Neural cell (in vitro differentiated cells): ENCODE results near the gene ADRA2A. TPM values are rescaled to one million over a fixed set of nuclear protein-coding genes. Genes with fewer than 3 reads are reported as not detected.

Experiments used
- H2AFZ ChIP-seq: fragments of 200-600, 300-800 bp; sonication (generic), shearing (Covaris generic); 2 replicates; pipeline ENCODE4 v1.6.0; 2014; ENCODE audit warnings: low read depth, mild to moderate bottlenecking, antibody characterized with exemption, low read length, moderate library complexity
- H3F3A ChIP-seq: fragments of 200-600 bp; shearing (Covaris generic); 2 replicates; pipeline ENCODE4 v1.6.1; 2016; ENCODE audit warnings: mild to moderate bottlenecking, moderate library complexity, mixed read lengths, antibody characterized with exemption, low read length; ENCODE audit not compliant: insufficient read depth, poor library complexity, severe bottlenecking
- H3K27ac ChIP-seq: fragments of 200-600, 300-800 bp; sonication (generic), shearing (Covaris generic); 2 replicates; pipeline ENCODE4 v1.5.1; 2014; ENCODE audit warnings: mild to moderate bottlenecking, low read length, moderate library complexity
- H3K27me3 ChIP-seq: fragments of 300-800, 200-600 bp; sonication (generic), shearing (Covaris generic); 2 replicates; pipeline ENCODE4 v1.6.0; 2014; ENCODE audit warnings: mild to moderate bottlenecking, low read depth, low read length, moderate library complexity; ENCODE audit not compliant: insufficient read depth
- H3K36me3 ChIP-seq: fragments of 300-800, 200-600 bp; sonication (generic), shearing (Covaris generic); 2 replicates; pipeline ENCODE4 v1.5.1; 2014; ENCODE audit warnings: mild to moderate bottlenecking, antibody characterized with exemption, low read length, moderate library complexity; ENCODE audit not compliant: insufficient read depth
- H3K4me2 ChIP-seq: fragments of 300-800, 200-600 bp; sonication (generic), shearing (Covaris generic); 2 replicates; pipeline ENCODE4 v1.6.0; 2014; ENCODE audit warnings: mild to moderate bottlenecking, low read length
- H3K4me3 ChIP-seq: fragments of 300-800, 200-600 bp; sonication (generic), shearing (Covaris generic); 2 replicates; pipeline ENCODE4 v1.5.1; 2014; ENCODE audit warnings: mild to moderate bottlenecking, low read length, moderate library complexity
- H3K79me2 ChIP-seq: fragments of 200-600 bp; shearing (Covaris generic); replicated peaks from 2 replicates; pipeline ENCODE4 v1.6.0; 2014; ENCODE audit warnings: mild to moderate bottlenecking, low read length, moderate library complexity; ENCODE audit not compliant: insufficient read depth
- H3K9ac ChIP-seq: fragments of 300-800, 200-600 bp; sonication (generic), shearing (Covaris generic); 2 replicates; pipeline ENCODE4 v1.6.1; 2016; ENCODE audit warnings: mild to moderate bottlenecking, low read length, mixed read lengths
- H3K9me2 ChIP-seq: fragments of 200-600 bp; shearing (Covaris generic); 2 replicates; pipeline ENCODE4 v1.6.1; 2016; ENCODE audit warnings: mild to moderate bottlenecking, low read length, mixed read lengths; ENCODE audit not compliant: insufficient read depth
- H3K9me3 ChIP-seq: fragments of 200-600, 300-800 bp; sonication (generic), shearing (Covaris generic); 2 replicates; pipeline ENCODE4 v1.6.1; 2016; ENCODE audit warnings: mild to moderate bottlenecking, mixed run types, low read length, moderate library complexity, mixed read lengths
- H4K20me1 ChIP-seq: fragments of 200-600 bp; shearing (Covaris generic); 2 replicates; pipeline ENCODE4 v1.6.1; 2016; ENCODE audit warnings: mild to moderate bottlenecking, mixed run types; ENCODE audit not compliant: insufficient read depth
- EP300 ChIP-seq: fragments of 450-650 bp; conservative IDR thresholded peaks from 2 replicates; pipeline ENCODE4 v1.6.1; 2014; ENCODE audit warnings: antibody characterized with exemption, mild to moderate bottlenecking, moderate library complexity; ENCODE audit not compliant: poor library complexity, severe bottlenecking
- EZH2 ChIP-seq: fragments of 200-600, 300-800 bp; shearing (Covaris generic), sonication (generic); IDR thresholded peaks from 2 replicates; pipeline ENCODE4 v1.6.1; 2014; ENCODE audit warnings: antibody characterized with exemption, low read length, borderline replicate concordance, mild to moderate bottlenecking; ENCODE audit not compliant: insufficient read depth, poor library complexity, severe bottlenecking
- MXI1 ChIP-seq: fragments of 450-650 bp; conservative IDR thresholded peaks from 2 replicates; pipeline ENCODE4 v1.6.1; 2014; ENCODE audit warnings: antibody characterized with exemption, mild to moderate bottlenecking; ENCODE audit not compliant: poor library complexity, severe bottlenecking
- POLR2AphosphoS5 ChIP-seq: IDR thresholded peaks from 2 replicates; pipeline ENCODE4 v1.6.1; 2012
- RAD21 ChIP-seq: fragments of 450-650 bp; conservative IDR thresholded peaks from 2 replicates; pipeline ENCODE4 v1.6.1; 2014; ENCODE audit warnings: antibody characterized with exemption, mild to moderate bottlenecking, moderate library complexity
- SMC3 ChIP-seq: fragments of 450-650 bp; conservative IDR thresholded peaks from 2 replicates; pipeline ENCODE4 v1.6.1; 2014; ENCODE audit warnings: antibody characterized with exemption, mild to moderate bottlenecking, moderate library complexity; ENCODE audit not compliant: poor library complexity
- TAF1 ChIP-seq: IDR thresholded peaks from 2 replicates; pipeline ENCODE4 v1.6.1; 2012; ENCODE audit warnings: low read depth
- polyA plus RNA-seq: library from polyadenylated mRNA; depleted of rRNA; stranded (reverse); fragments of >200 nt; gene quantifications from 2 replicates; pipeline ENCODE4 v1.2.3, GENCODE V29; 2014
- TF ChIP-seq, protein P1 (sequence below): IDR thresholded peaks from 2 replicates; pipeline ENCODE4 v1.6.1; 2012; ENCODE audit warnings: borderline replicate concordance
- TF ChIP-seq, protein P2 (sequence below): fragments of 450-650 bp; IDR thresholded peaks from 2 replicates; pipeline ENCODE4 v1.5.1; 2014; ENCODE audit warnings: antibody characterized with exemption, mild to moderate bottlenecking, moderate library complexity; ENCODE audit not compliant: poor library complexity, severe bottlenecking

The ADRA2A gene
- polyA plus RNA-seq, 1 donor from 2014 or later, result 2.5 TPM

DNA sequence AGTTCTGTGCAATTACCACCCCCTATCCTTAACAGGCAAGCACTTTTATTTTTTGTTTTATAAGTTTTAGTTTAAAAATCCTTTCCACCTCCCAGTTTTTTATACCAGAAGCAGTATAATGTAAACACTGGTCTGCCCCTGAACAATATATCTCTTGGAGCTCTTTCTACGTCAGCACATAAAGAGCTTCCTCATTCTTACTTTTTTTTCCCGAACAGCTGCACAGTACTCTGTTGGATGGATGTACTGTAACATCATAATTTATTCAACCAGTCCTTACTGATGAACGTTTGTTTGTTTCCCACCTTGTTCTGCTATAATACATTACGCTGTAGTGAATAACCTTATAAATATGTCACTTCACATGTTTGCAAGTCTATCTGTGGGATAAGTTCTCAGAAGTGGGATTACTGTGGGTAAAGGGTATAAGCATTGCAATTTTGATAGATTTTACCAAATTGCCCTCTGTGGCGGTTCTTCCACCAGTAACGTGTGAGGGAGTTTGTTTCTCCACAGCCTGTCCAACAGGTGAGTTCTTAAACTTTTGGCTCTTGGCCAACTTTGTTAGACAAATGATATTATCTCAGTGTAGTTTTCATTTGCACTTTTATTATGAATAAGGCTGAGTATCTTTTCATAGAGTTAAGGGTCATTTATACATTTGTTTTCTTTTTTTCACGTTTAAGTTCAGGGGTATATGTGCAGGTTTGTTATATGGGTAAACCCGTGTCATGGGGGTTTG is 32.8 kb downstream of the ADRA2A start:
- H3K9me3 ChIP-seq, result no peaks in the 10 kb centered on the region
- no peaks in the 10 kb centered on the region for H3K27me3 ChIP-seq
- no peaks in the 10 kb centered on the region for H3F3A ChIP-seq
- no peak overlapping the region for H3K27ac ChIP-seq
- no peak for TF ChIP-seq MXI1
- TF ChIP-seq RAD21, result no peak
- TF ChIP-seq SMC3, result no peak
- TF ChIP-seq POLR2AphosphoS5, result no peak
- TF ChIP-seq, protein P1, sequence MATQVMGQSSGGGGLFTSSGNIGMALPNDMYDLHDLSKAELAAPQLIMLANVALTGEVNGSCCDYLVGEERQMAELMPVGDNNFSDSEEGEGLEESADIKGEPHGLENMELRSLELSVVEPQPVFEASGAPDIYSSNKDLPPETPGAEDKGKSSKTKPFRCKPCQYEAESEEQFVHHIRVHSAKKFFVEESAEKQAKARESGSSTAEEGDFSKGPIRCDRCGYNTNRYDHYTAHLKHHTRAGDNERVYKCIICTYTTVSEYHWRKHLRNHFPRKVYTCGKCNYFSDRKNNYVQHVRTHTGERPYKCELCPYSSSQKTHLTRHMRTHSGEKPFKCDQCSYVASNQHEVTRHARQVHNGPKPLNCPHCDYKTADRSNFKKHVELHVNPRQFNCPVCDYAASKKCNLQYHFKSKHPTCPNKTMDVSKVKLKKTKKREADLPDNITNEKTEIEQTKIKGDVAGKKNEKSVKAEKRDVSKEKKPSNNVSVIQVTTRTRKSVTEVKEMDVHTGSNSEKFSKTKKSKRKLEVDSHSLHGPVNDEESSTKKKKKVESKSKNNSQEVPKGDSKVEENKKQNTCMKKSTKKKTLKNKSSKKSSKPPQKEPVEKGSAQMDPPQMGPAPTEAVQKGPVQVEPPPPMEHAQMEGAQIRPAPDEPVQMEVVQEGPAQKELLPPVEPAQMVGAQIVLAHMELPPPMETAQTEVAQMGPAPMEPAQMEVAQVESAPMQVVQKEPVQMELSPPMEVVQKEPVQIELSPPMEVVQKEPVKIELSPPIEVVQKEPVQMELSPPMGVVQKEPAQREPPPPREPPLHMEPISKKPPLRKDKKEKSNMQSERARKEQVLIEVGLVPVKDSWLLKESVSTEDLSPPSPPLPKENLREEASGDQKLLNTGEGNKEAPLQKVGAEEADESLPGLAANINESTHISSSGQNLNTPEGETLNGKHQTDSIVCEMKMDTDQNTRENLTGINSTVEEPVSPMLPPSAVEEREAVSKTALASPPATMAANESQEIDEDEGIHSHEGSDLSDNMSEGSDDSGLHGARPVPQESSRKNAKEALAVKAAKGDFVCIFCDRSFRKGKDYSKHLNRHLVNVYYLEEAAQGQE, result no peak
- no peak for TF ChIP-seq EZH2
- no peak for TF ChIP-seq TAF1
- no peak overlapping the region for H3K4me3 ChIP-seq
- H3K79me2 ChIP-seq, result no peaks in the 10 kb centered on the region
- H3K36me3 ChIP-seq, result no peaks in the 10 kb centered on the region
- H3K9ac ChIP-seq, result no peak overlapping the region
- H4K20me1 ChIP-seq, result no peaks in the 10 kb centered on the region
- H3K9me2 ChIP-seq, result no peaks in the 10 kb centered on the region
- no peak overlapping the region for H3K4me2 ChIP-seq
- H2AFZ ChIP-seq, result no peak overlapping the region

DNA sequence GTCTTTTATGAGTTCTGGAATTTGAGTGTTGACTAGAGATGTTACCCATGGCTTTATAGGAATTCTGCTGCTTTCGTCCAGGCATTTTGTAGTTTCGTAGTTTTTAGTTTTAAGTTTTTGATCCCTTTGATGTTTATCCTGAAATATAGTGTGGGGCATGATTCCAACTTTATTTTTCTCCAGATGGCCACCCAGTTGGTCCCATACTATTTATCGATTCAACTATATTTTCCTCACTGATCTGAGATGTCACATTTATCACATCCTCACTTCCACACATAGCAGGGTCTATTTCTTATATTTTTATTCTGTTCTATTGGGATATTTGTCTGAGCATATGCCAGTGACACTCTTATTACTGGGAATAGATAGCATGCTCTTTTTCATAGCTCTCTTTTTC is 33.9 kb downstream of the ADRA2A start:
- no peak overlapping the region for H3K27ac ChIP-seq
- H3F3A ChIP-seq, result no peaks in the 10 kb centered on the region
- H3K4me2 ChIP-seq, result no peak overlapping the region
- TF ChIP-seq MXI1 (no peak), SMC3 (no peak), EP300 (no peak), EZH2 (no peak), RAD21 (no peak), POLR2AphosphoS5 (no peak), TAF1 (no peak)
- TF ChIP-seq, protein P1, result no peak
- TF ChIP-seq, protein P2, sequence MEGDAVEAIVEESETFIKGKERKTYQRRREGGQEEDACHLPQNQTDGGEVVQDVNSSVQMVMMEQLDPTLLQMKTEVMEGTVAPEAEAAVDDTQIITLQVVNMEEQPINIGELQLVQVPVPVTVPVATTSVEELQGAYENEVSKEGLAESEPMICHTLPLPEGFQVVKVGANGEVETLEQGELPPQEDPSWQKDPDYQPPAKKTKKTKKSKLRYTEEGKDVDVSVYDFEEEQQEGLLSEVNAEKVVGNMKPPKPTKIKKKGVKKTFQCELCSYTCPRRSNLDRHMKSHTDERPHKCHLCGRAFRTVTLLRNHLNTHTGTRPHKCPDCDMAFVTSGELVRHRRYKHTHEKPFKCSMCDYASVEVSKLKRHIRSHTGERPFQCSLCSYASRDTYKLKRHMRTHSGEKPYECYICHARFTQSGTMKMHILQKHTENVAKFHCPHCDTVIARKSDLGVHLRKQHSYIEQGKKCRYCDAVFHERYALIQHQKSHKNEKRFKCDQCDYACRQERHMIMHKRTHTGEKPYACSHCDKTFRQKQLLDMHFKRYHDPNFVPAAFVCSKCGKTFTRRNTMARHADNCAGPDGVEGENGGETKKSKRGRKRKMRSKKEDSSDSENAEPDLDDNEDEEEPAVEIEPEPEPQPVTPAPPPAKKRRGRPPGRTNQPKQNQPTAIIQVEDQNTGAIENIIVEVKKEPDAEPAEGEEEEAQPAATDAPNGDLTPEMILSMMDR, result no peak
- H4K20me1 ChIP-seq, result no peaks in the 10 kb centered on the region
- H3K9me2 ChIP-seq, result no peaks in the 10 kb centered on the region
- H3K4me3 ChIP-seq, result no peak overlapping the region
- no peaks in the 10 kb centered on the region for H3K79me2 ChIP-seq
- H3K36me3 ChIP-seq, result no peaks in the 10 kb centered on the region
- H2AFZ ChIP-seq, result no peak overlapping the region
- no peaks in the 10 kb centered on the region for H3K9me3 ChIP-seq
- H3K9ac ChIP-seq, result no peak overlapping the region
- no peaks in the 10 kb centered on the region for H3K27me3 ChIP-seq
